Measurements from ENCODE around the gene HSD3B7.

Gene HSD3B7

GRCh38 chr16:31032736-31033708, 48.0 kb downstream of the HSD3B7 start, which contains the start of gene STX4 (continued):
- peak; percentile 79; the same call in 1 of the 2 replicates for TF ChIP-seq ELK4 (IDR thresholded peaks at IDR 0.05; ENCODE audit: borderline replicate concordance, low read depth, low read length)
- TF ChIP-seq KLF9 (tag by site-specific recombination; IDR thresholded peaks at IDR 0.05; ENCODE audit: low read depth): peak; percentile 58; the same call in 1 of the 2 replicates
- peak; percentile 78 for TF ChIP-seq ZBTB48 (tag by site-specific recombination; IDR thresholded peaks at IDR 0.05)
- no peak; the same call in none of the 2 replicates for TF ChIP-seq ZNF184 (tag by site-specific recombination; IDR thresholded peaks at IDR 0.05)
- 0 out of 2 replicates have a peak, but pooled peaks have one; percentile 29 for TF ChIP-seq ZNF157 (tag by site-specific recombination; IDR thresholded peaks at IDR 0.05)
- peak; percentile 50; the same call in 1 of the 2 replicates for TF ChIP-seq ZSCAN4 (tag by site-specific recombination; IDR thresholded peaks at IDR 0.05)
- TF ChIP-seq WT1 (tag by site-specific recombination; IDR thresholded peaks at IDR 0.05): 0 out of 2 replicates have a peak, but pooled peaks have one; percentile 55
- peak; percentile 92; the same call in 1 of the 2 replicates for TF ChIP-seq ZBTB1 (tag by site-specific recombination; IDR thresholded peaks at IDR 0.05)
- no peak for TF ChIP-seq ZNF621 (tag by site-specific recombination; IDR thresholded peaks at IDR 0.05)
- peak; percentile 95 for TF ChIP-seq INSM2 (tag by site-specific recombination; IDR thresholded peaks at IDR 0.05)
- TF ChIP-seq, protein P1, sequence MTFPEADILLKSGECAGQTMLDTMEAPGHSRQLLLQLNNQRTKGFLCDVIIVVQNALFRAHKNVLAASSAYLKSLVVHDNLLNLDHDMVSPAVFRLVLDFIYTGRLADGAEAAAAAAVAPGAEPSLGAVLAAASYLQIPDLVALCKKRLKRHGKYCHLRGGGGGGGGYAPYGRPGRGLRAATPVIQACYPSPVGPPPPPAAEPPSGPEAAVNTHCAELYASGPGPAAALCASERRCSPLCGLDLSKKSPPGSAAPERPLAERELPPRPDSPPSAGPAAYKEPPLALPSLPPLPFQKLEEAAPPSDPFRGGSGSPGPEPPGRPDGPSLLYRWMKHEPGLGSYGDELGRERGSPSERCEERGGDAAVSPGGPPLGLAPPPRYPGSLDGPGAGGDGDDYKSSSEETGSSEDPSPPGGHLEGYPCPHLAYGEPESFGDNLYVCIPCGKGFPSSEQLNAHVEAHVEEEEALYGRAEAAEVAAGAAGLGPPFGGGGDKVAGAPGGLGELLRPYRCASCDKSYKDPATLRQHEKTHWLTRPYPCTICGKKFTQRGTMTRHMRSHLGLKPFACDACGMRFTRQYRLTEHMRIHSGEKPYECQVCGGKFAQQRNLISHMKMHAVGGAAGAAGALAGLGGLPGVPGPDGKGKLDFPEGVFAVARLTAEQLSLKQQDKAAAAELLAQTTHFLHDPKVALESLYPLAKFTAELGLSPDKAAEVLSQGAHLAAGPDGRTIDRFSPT (tag by site-specific recombination; IDR thresholded peaks at IDR 0.05): peak; percentile 93
- TF ChIP-seq ZNF561 (tag by site-specific recombination; IDR thresholded peaks at IDR 0.05; ENCODE audit: borderline replicate concordance): peak; percentile 97
- no peak for TF ChIP-seq ZNF292 (tag by site-specific recombination; IDR thresholded peaks at IDR 0.05; ENCODE audit: borderline replicate concordance, low read depth)
- TF ChIP-seq, protein P2, sequence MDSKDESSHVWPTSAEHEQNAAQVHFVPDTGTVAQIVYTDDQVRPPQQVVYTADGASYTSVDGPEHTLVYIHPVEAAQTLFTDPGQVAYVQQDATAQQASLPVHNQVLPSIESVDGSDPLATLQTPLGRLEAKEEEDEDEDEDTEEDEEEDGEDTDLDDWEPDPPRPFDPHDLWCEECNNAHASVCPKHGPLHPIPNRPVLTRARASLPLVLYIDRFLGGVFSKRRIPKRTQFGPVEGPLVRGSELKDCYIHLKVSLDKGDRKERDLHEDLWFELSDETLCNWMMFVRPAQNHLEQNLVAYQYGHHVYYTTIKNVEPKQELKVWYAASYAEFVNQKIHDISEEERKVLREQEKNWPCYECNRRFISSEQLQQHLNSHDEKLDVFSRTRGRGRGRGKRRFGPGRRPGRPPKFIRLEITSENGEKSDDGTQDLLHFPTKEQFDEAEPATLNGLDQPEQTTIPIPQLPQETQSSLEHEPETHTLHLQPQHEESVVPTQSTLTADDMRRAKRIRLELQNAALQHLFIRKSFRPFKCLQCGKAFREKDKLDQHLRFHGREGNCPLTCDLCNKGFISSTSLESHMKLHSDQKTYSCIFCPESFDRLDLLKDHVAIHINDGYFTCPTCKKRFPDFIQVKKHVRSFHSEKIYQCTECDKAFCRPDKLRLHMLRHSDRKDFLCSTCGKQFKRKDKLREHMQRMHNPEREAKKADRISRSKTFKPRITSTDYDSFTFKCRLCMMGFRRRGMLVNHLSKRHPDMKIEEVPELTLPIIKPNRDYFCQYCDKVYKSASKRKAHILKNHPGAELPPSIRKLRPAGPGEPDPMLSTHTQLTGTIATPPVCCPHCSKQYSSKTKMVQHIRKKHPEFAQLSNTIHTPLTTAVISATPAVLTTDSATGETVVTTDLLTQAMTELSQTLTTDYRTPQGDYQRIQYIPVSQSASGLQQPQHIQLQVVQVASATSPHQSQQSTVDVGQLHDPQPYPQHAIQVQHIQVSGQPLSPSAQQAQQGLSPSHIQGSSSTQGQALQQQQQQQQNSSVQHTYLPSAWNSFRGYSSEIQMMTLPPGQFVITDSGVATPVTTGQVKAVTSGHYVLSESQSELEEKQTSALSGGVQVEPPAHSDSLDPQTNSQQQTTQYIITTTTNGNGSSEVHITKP (tag by site-specific recombination; IDR thresholded peaks at IDR 0.05): peak; percentile 92
- TF ChIP-seq ZNF623 (tag by site-specific recombination; IDR thresholded peaks at IDR 0.05): peak; percentile 47
- TF ChIP-seq SCRT2 (tag by site-specific recombination; IDR thresholded peaks at IDR 0.05): peak; percentile 96
- TF ChIP-seq ZNF112 (tag by site-specific recombination; IDR thresholded peaks at IDR 0.05): no peak
- TF ChIP-seq, protein P3, sequence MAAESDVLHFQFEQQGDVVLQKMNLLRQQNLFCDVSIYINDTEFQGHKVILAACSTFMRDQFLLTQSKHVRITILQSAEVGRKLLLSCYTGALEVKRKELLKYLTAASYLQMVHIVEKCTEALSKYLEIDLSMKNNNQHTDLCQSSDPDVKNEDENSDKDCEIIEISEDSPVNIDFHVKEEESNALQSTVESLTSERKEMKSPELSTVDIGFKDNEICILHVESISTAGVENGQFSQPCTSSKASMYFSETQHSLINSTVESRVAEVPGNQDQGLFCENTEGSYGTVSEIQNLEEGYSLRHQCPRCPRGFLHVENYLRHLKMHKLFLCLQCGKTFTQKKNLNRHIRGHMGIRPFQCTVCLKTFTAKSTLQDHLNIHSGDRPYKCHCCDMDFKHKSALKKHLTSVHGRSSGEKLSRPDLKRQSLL (tag by site-specific recombination; IDR thresholded peaks at IDR 0.05): no peak
- no peak for TF ChIP-seq GLI2 (tag by site-specific recombination; IDR thresholded peaks at IDR 0.05; ENCODE audit: borderline replicate concordance, low read depth)
- peak; percentile 97 for TF ChIP-seq ZBTB17 (tag by site-specific recombination; IDR thresholded peaks at IDR 0.05)
- TF ChIP-seq ZNF391 (tag by site-specific recombination; IDR thresholded peaks at IDR 0.05; ENCODE audit: borderline replicate concordance, low read depth): peak; percentile 96; the same call in 1 of the 2 replicates
- peak; percentile 100 for TF ChIP-seq ZFHX2 (tag by site-specific recombination; conservative IDR thresholded peaks at IDR 0.05)
- TF ChIP-seq KLF1 (tag by site-specific recombination; IDR thresholded peaks at IDR 0.05): peak; percentile 60
- peak; percentile 36; the same call in 1 of the 2 replicates for TF ChIP-seq ZNF223 (tag by site-specific recombination; IDR thresholded peaks at IDR 0.05)
- peak; percentile 92 for TF ChIP-seq ZNF501 (tag by site-specific recombination; IDR thresholded peaks at IDR 0.05)
- TF ChIP-seq ZFP3 (tag by site-specific recombination; IDR thresholded peaks at IDR 0.05; ENCODE audit: low read depth): no peak
